Stimulated activated CD8-positive, alpha-beta memory T cell treated with anti-CD3 and anti-CD28 coated beads, Interleukin-2, amount 100 ng/mL, for 48 hours (primary cell): ENCODE results near the gene STPG2.

ENCODE experiments used
- DNase-seq, 2 donors: peaks; one replicate each; pipeline ENCODE4 v3.0.0-alpha.2; 2020; ENCODE audit warnings: low read depth in 2 of 2

STPG2 gene

DNA sequence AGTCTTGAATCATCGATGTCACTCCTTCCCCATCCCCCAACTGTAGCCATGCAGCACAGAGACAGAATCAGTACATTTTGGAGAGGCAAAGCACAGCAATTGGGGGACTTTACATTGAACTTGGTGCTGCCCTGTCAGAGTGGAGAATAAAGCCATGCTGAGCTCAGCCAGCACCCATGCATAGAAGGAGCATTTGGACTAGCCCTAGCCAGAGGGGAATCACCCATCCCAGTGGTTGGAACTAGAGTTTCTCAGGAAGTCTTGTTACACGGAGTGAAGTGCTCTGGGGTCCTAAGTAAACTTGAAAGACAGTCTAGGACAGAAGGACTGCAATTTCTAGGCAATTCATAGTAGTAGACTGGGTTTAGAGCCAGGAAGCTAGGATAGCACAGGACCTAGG, 49.6 kb downstream of the STPG2 start:
- DNase-seq: no peak

- no peak for DNase-seq
Measured at GRCh38 chr4:98092833-98093439, 50.3 kb downstream of the STPG2 start.

DNA sequence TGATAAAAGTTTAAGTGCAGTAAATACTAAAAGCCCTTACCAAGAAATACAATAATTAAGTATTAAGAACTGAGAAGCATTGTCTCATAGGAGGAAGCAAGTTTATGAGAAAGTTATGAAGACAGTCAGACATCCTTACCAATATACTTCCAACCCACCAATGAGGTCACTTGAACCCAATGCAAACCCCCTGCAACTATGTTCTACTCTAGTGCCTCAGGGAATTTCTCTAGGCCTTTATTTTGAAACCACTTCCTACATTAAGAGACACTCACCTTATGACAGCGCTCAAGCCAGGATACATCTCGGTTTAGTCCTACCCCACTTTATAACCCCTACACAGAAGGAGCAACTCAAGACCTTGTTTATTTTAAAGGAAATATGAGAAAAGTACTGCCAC, 61.3 kb downstream of the STPG2 start:
- no peak for DNase-seq

DNA sequence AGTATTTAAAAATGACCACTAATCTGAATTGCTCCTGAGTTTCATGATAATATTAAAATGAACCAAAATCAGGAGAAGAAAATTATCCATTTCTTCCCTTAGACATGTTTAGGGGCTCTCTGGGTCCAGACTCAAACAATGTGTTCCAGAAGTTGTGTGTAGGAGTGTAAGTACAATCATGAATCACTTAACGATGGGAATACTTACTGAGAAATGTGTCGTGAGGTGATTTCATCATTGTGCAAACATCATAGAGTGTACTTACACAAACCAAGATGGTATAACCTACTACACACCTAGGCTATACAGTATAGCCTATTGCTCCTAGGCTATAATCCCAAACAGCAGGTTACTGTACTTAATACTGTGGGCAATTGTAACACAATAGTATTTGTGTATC, 74.8 kb downstream of the STPG2 start:
- DNase-seq: no peak

DNA sequence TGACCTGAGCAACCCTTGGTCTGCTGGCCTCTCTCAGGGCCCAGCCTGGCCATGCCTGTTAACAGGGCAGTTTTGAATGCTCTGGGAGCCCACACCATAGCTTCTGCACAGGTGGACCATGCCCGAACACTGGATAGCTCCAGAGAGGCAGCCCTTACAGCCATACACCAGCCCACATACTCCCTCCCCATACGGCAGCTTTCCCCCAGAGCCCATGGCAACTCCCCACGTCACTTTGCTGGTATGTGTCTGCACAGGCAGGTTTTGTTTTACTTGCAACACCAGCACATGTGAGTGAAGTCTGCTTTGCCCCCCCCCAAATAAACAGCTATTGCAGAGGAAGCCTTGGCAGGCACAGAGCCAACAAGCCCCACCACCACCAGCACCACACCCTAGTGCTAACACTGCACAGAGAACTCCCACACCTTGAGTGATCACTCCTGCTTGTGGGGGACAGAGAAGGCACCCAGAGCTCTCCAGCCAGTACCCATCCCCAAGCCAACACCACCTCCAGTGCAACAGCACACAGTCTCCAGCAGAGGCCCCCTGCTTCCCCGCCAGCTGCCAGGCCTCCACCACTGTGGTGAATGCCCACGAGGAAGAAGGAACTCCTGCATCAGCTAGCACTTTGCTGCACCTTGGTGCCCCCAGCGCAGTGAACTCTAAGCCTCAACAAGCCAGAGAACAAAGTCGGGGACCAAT, 87.3 kb downstream of the STPG2 start:
- DNase-seq: no peak

DNA sequence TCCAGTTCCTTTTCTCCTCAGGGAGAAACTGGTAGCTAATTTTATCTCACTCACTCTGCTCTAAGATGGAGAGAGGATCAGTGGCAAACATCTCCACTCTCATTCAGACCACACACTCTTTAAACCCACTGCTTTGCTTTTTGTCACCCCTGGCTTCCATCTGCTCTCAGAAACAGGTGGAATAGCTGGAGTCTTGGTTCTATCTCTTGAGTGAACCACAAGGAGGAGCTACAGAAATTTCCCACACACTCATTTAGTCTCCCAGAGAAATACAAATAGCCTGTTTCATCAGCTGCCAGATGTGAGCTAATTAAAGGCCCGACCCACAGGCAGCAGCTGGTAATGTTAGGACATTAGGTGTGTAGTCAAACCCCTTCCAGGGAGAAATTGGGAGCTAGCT, 96.6 kb downstream of the STPG2 start:
- DNase-seq: no peak

DNA sequence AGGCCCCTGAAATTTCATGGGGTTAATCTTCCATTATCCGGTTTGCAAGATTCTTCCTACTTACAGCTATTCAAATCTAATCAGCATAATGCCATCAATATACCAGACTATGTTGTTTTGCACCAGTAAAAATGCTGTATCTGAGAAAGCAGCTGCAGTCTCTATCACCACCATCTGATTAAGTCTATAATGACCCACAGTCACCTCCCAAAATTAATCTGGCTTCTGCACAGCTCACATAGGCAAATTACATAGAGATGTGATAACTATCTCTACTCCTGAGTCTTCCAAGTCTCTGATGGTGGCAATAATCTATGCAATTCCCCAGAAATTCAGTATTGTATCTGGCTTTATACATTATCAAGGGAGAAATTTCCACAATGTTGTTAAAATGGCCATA, 113.2 kb downstream of the STPG2 start:
- no peak for DNase-seq

- no peak for DNase-seq
Measured at GRCh38 chr4:98027827-98028226, 115.4 kb downstream of the STPG2 start.

DNA sequence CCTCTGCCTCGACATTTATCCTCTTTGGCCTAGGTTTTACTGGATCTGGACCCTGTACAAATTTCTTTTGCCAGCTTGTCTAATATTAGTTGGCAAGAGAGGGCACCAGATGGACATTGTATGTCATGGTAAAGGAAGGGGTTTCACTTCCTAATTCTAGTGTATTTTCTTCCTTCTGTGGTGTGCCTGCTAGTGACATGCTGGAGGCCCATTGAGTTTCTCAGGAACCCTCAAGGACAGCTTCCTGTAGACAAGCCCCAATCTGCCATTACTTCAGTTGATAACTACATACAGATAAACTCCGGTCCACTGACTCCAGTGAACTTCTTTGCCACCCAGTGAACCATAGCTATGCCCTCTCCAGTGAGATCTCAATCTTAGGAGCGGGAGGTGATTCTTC, 116.9 kb downstream of the STPG2 start:
- no peak for DNase-seq

- no peak for DNase-seq
Measured at GRCh38 chr4:98006814-98007412, 136.4 kb downstream of the STPG2 start.

DNA sequence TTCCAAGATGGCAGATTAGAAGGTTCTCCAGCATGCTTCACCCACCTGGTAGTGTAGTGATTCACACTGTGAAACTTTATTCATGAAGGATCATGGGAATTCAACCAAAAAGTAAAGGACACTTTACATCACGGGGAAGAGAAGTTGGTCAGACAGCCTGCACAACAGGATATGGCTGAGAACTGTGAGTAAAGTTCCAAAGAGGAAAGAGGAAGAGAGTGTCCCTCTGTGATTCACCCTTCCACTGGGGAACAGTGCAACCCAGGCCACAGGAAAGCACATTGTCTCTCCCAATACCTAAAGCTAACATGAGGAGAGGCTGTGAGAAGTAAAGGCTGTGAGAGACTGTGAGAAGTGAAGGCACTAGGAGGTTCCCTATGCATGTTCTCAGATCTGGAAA, 137.2 kb downstream of the STPG2 start:
- no peak for DNase-seq

DNA sequence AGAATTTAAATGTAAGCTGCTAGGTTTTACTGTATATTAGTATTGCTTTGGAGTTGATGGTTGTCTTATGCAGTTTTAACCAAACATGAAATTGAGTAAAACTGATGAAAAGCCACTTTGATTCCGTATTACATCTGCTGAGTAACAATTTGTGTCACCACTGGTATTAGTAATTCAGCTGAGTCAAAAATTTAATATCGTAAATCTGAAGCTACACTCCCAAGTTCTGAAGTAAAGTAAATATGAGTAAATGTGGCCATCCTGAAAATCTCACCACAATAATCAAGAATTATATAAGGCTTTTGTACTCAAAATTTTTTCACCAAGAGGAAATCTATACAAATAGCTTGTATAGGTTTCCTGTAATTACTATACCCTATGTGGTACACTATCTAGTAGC, 142.3 kb downstream of the STPG2 start:
- DNase-seq: no peak

DNA sequence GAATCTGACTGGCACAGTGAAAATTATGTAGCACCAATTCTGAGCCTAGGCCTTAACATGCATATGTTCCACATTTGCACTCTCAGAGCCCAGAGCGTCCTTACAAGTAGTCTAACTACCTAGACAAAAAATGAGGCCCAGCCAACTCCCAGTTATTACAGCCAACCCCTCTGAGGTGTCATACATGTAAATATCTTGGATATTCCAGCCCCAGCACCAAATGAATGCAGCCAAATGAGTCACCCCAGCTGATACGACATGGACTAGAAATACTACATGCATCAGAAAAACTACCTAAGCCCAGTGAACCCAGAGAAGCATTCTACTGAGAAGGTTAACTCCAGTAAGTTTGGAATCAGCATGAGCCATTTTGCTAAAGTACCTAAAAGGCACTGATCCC, 145.1 kb downstream of the STPG2 start:
- DNase-seq: no peak

- no peak for DNase-seq
Measured at GRCh38 chr4:97994765-97995465, 148.4 kb downstream of the STPG2 start.

- no peak for DNase-seq
Measured at GRCh38 chr4:97990409-97990808, 152.9 kb downstream of the STPG2 start.

DNA sequence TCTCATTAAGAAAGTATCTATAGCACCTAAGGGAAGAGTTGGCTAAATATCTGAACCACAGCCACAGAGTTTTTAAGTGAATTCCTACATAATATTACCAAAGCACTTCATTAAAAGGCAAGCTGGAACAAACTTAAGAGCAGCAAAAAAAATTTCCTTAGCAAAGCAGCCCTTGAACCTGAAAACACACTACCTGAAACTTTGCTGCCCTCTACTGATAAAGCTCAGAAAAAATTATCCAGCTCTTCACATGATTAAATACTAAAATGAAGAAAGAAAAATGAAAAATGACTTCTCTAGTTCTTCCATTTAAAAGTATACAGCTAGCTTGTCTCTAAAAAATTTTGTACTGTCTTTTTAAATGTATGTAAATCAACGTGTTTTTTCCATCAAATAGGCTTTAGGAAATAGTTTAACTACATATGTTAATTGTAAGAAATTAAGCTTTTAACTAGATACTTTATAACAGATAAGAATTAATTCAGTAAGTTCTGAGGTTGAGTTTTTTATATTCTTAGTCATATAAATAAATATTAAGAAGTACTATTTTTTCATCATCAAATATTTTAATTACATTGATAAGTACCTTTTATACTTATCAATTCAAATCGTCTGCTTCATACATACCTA, 156.1 kb downstream of the STPG2 start:
- no peak for DNase-seq

- DNase-seq: no peak
Measured at GRCh38 chr4:97984545-97985131, 158.6 kb downstream of the STPG2 start.

DNA sequence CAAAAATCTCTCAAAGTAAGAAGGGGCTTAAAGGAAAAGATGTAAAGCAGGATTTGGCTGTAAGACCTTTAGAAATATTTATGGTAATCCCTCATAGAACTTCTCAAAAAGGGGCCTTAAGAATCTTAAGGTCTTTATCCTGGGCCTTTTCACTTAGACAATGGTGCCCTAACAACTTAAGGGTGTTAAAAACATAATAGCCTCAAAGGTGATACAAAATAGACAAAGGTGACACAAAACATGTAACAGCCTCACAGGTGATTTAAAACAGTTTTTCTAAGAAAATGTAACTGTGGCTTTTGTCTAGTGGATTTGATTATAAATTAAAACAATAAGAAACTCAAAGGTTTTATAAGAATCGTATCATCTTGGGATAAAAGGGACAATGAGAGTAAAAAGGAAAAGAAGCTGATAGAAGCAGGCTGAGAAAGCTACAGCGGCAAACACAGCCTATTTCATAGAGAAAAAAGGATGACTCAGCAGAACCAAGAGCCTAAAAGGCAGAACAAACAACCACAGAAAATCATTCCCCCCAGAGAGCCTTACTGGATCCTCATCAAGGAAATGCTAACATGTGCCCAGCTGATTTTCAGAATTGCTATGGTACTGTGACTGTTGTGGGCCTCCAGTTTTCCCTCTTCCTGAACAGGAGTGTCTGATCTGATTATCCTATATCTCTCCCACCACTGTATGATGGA, 164.3 kb downstream of the STPG2 start:
- no peak for DNase-seq

- no peak for DNase-seq
Measured at GRCh38 chr4:97953171-97953941, 189.9 kb downstream of the STPG2 start.

- no peak for DNase-seq
Measured at GRCh38 chr4:97952763-97953162, 190.5 kb downstream of the STPG2 start.

DNA sequence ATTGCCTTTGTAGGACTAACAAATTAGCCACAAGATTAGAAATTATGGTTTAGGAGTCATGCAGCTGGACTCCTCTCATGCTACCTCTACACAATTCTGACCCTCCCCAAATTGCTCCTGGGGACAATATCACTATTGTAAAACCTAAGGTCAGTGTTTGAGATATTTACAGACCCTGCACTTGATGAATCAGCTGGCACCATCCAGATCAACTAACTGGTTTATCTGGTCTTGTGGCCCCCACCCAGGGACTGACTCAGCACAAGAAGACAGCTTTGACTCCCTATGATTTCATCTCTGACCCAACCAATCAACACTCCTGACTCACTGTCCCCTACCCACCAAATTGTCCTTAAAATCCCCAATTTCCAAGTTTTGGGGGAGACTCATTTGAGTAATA, 192.4 kb downstream of the STPG2 start:
- DNase-seq: no peak
